Stimulated activated CD4-positive, alpha-beta T cell treated with anti-CD3 and anti-CD28 coated beads, Interleukin-1b, Interleukin-23, amount 100 ng/mL, for 4 hours (primary cell): ENCODE results near the gene PPME1.

Experiments
- DNase-seq, 2 donors: peaks; one replicate each; pipeline ENCODE4 v3.0.0-alpha.2; 2020; ENCODE audit warnings: low read depth in 2 of 2

The PPME1 gene

DNA sequence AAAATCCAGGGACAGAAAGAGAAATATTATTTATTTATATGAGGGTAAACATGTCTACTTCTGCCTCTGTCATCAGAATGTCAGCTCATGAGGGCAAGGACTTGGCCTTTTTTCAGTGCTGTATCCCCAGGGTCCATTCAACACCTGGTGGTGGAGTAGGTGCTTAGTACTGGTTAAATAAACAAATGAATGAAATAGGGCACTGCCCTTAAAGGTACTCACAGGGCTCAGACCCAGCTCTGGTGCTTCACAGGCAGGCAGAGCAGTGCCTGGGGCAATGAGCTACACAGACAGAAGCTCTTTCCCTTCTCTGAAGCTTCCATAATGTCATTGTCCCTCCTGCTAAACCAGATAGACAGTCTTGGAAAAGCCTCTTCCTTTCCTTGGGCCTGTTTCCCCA, 109.4 kb downstream of the PPME1 start:
- no peak for DNase-seq

DNA sequence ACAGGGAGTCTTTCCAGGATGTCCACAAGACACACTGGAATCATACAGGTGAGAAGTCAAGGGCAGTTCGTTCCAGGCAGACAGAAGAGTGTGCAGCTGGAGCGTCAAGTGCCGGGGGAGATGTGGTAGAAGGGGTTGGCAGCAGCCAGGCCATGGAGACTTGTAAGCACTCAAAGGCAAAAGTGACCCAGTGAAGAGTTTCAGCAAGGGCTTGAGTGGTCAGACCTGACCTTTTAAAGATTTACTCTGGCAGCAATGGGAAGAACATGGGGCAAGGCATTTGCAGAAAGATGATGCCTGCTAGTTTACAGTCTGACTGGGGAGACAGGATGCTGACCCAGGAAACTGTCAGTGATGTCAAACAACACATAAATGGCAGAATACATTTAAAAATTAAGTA, 111.3 kb downstream of the PPME1 start:
- no peak for DNase-seq

DNA sequence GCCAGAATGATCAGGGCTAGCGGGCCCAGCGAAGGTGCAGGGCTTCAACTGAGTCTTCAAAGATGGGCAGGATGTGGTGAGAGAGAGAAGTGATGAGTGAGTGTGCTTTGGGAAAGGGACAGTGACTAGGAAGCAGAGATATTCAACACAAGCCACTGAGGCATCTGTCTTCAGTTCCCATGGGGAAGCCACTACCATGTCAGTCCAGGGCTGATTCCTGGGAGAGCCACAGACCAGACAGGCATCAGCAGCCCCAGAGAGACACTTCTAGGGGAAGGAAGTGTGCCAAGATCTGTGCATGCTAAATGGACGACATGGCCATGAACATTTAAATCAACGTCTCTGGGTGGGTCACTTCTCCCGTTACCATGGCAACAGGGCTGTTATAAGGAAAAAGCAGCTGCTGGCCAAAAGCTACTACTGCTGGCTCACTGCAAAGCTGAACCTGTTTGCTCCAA, 111.9 kb downstream of the PPME1 start:
- DNase-seq: no peak

DNA sequence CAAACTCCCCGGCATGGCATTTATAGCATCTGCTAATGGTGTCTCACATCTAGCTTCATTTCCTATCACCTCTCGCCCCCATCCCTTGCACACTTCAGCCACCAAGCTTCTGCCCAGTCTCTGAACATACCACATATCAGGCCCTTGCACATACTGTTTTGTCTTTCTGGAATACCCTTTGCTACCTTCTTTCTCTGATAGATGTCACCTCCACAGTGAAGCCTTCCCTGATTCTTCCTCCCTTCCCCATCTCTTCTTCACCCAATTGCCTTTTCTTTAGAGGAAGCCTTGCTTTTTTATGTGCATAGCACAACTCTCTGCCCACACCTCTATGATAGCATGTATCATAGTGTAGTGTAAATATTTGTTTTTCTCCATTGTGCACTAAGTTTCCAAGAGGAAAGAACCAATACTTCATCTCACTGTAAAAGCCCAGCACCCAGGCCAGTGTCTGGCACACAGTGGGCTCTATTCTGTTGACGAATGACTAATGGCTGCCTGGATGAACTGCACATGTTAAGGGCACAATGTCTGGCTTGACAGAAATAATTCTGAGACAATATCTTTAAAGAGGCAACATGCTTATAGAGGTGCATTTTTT, 112.6 kb downstream of the PPME1 start:
- DNase-seq: no peak

DNA sequence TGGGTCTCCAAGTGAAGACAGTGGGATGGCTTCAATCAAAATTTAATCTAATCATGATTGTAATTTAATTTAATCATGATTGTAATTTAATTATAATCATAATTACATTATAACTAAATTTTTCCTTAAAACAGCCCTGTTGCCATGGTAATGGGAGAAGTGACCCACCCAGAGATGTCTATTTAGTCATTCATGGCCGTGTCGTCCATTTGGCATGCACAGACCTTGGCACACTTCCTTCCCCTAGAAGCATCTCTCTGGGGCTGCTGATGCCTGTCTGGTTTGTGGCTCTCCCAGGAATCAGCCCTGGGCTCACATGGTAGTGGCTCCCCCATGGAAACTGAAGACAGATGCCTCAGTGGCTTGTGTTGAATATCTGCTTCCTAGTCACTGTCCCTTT, 113.4 kb downstream of the PPME1 start:
- DNase-seq: no peak

DNA sequence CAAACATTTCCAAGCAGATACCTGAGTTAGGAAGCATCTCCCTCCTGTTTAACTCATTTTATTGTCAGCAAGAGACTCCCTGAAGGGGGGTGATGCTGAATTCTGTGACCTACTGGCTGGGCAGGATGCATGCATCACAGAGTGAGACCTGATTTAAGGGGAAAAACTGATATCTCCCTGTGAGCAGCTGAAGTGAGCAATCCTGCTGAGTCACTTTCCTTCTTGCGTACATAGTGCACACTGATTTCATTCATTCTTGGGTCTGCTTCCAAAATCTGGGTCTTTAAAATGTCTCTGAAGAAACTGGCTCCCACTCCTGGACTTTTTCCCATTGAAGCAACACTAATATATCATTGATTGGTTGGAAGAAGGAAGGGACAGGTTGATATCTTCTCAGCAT, 117.1 kb downstream of the PPME1 start:
- DNase-seq: no peak

DNA sequence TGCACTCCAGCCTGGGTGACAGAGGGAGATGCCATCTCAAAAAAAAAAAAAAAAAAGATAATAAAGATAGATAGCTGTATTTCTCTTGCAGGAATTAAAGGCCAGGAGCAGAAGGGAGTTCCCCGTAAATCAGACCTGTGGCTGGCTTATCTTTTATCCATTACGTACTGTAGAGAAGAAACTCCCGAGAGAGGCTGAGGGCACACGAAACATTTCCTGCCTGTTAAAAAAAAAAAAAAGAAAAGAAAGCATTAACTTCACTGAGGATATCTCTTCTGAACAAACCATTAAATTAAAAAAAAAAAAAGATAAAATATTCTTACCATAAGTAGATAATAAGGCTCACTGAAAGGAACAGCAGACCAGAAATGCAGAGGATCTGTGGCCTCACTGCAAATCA, 117.8 kb downstream of the PPME1 start:
- DNase-seq: no peak

DNA sequence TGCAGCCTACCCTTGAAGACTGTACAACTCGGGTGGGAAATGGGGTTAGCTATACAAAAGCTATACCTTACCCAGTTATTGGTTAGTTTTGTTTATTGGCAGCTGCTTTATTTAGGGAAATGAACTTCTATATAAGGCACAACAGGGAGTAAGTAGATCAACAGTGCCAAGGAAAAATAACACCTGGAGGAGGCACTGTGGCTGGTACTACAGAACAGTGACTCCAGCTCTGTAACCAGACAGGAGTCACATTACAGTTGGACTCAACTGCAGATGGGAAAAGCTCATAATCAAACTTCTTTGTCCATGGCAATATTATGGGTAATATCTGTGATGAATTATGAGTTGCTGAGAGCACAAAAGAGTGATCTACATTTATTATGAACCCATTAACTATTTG, 126.4 kb downstream of the PPME1 start:
- DNase-seq: no peak

DNA sequence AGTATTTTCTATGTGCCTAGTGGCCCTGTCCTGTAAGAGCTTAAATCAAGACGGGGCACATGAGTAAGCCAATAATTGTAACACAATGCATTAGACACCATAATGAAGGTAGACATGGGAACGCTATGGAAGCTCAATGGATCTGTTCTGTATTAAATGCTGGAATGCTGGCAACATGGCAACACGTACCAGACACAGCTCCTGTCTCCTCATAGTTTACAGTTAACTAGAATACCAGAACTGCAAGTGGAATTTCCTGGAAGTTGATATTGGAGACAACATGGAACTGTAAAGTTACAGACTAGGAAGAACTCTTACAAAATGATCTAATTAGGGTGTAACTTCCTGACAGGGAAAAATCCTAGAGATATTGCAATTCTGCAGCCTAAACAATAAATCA, 127.9 kb downstream of the PPME1 start:
- DNase-seq: no peak
